HG02884 (cell line): ENCODE results near the gene LILRA5.
"Not testable (repeated sequence)": the region's sequence is repeated elsewhere in the genome, so short reads cannot be mapped to it uniquely, and the experiment has no call there.

ENCODE experiments used
- ATAC-seq: cut with Tn5 transposase; IDR thresholded peaks from one replicate; pipeline ENCODE4 v1.9.1; 2021; ENCODE audit warnings: mild to moderate bottlenecking, moderate library complexity; ENCODE audit not compliant: unreplicated experiment

The LILRA5 gene

DNA sequence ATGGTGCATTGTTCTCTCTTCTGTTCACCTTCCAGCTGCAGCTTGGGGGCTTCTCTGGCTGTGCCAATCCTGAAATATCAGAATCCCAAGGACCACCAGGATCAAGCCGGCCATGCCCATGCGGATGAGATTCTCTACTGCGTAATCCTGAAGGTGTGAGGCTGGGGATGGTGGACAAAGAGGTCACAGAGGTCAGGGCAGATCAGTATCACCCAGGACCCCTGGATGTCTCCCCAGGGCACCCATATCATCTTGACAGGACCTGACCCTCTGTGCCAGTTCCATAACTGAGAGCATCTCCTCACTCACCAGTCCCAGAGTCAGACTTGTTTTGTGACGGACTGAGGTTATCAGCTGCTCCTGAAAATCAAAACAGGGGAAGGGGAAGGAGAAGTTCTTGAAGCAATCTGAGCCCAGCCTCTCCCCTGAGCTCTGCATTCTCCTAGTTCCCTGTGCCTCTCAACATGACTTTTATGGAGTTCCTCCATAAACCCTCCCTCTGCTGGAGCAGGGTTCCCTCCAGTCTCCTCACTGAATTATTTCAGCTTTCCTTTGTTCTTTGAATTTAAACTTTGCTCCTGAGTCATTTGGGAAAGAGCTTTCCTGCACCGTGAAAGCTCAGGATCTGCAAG, 5.5 kb downstream of the LILRA5 start:
- no peak for ATAC-seq

DNA sequence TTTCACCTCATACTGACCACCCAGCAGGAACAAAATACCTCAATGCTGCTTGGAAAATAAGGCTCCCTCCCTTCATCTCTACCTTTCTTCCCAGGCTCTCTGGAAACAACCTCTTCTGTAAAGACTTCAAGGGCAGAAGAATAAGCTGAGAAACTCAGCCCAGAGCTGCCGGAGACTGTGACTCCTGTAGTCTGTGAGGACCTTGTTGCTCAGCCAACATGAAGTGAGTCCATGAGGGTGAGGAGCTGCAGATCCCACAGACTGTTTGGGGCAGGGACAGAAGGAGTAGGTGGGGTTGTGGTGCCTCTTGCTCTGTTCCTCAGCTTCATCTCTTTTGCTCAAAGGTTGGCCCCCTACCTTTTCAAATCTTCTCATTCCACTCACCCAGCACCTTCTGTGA, 7.8 kb downstream of the LILRA5 start:
- ATAC-seq = no peak

DNA sequence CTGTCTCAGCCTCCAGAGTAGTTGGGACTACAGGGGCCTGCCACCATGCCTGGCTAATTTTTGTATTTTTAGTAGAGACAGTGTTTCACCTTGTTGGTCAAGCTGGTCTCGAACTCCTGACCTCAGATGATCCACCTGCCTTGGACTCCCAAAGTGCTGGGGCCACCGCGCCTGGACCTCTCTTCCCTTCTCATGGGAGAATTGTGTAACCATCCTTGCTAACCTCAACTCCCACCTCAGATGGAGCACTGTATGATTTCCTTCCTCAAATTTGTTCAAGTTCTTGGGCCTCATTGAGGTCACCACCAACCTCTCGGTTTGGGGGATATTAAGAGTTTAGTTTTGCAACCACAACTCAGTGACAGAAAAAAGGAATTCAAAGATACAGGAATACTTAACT, 10.7 kb downstream of the LILRA5 start:
- ATAC-seq = no peak

DNA sequence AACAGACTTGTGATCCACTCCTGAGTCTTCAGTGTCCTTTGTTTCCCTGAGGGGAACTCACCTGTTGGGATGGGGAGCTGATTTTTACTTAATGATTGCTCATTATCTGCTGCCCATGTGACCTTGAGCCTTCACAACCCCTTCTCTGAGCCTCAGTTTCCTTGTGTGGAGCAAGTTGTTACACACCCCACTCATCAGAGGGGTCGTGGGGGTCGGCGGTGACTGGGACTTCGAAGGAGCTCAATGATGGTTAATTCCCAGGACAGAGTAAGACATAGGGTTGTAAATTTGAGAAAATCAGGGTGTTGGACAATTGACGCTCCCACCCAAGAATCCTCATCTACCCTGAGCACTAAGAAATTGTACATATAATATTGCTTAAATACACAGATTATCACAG, 13.5 kb downstream of the LILRA5 start:
- ATAC-seq = no peak

DNA sequence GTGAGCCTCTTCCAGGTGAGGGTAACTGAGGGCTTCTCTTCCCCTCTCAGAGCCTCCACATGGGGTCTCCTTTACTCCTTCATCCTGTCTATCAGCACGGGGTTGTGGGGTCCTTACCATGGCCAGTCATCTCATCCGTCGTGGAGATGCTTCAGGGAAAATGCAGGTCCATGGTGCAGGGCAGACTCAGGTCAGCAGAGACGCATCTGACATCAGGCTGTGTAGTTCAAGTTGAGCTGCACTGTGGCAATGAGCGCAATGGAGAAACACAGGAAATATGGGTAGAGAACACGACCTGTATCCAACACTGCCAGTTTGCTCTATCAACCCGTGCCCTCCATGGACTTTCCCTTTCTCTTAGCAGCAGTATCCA, 13.9 kb downstream of the LILRA5 start:
- no peak for ATAC-seq

DNA sequence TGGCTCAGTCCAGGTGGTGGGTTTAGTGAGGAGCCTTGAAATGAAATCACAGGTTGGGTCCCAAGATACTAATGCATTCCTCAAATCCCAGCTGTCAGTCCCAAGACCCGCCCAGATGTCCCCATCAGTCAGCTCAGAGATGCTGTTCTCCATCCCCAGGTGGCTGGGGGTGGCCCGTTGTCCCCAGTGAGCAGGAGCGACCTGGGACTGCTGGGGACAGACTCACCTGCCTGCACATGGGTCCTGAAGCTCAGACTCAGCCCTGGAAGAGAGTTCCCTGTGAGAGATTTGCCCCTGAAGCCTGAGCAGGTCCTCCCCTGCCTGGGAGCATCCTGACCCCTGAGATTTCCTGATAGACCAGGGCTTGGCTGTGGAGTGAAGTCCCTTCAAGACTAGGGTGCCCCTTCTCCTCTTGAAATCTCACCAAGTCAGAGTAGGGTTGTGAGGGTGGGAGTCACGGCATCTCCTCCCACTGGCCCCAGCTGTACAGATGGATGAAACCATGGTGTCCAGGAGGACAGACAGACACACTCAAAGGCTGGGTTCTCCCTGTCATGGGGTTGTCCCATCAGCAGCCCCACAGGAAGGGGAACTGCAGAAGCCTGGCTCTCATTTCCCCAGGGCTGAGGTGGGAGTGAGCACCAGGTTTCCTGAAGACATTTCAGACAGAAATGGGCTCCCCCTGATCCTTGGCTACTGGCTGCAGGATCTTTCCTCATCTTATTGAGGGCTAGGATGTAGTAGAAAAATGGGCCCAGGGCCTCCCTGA, 14.4 kb downstream of the LILRA5 start:
- ATAC-seq = no peak

DNA sequence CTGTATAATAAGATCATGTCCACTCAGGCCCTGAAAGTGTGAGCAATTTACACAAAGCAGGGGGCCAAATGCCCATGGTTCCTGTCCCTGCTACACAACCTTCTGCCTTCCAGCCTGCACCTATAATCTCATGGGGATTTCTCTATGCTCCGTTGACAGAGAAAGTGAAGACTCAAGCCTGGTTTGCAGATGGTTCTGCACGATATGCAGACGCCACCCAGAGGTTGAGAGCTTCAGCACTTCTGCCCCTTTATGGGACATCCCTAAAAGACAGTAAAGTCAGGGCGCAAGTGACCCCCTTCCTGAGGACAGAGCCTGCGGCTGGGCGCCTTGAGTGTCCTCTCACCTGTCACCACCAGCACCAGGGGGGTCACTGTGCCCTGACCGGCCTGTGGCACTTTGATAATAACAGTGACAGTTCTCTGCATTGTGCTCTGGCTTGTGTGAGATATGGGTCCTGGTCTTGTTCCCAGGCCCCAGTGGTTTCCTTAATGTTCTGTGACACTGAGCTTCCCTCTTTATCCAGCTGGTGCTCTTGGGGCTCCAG, 15.1 kb downstream of the LILRA5 start:
- ATAC-seq = no peak

DNA sequence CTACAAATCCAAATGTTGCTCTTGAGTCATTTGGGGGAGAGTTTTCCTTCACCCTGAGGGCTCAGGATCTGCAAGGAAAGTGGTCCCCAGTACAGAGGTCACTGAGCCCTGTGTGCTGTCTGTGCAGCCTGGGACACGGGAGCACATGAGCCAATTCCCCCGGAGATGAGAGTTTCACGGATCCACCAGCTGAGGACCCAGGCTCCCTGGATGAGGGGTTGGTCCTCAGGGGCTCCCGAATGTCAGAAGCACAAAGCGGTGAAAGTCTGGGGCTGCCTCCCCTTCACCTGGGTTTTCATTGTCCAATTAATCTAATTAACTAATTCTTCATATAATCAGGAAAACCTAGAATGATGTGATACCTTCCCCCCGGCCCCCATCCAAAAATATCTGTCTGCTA, 18.4 kb downstream of the LILRA5 start:
- ATAC-seq = no peak

DNA sequence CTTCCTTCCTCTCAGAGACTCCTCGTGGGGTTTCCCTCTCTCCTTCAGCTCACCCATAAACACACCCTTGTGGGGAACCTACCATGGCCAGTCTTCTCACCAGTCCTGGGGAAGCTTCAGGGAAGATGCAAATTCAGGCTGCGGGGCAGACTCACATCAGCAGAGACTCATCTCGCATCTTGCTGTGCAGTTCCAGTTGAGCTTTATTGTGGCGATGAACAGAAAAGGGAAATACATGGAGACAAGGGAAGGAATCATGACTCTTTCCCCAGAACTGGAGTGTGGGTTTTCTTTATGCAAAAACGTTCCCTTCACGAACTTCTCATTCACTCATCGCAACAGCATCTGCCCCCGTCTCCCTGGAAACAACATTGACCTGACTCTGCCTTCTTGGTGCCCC, 23.8 kb downstream of the LILRA5 start:
- not testable (repeated sequence) for ATAC-seq

DNA sequence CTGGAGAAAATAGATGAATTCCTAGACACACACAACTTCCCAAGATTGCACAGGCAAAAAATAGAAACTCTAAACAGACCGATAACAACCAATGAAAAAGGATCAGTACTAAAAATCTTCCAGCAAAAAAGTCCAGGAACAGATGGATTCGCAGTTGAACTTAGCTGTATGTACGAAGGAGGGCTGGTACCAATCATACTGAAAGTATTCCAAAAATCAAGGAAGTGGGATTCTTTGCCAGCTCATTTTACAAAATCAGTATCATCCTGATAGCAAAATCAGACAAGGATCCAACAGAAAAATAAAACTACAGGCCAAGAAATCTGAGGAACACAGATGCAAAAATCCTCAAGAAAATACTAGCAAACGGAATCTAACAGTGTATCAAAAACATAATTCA, 25.5 kb downstream of the LILRA5 start:
- no peak for ATAC-seq

DNA sequence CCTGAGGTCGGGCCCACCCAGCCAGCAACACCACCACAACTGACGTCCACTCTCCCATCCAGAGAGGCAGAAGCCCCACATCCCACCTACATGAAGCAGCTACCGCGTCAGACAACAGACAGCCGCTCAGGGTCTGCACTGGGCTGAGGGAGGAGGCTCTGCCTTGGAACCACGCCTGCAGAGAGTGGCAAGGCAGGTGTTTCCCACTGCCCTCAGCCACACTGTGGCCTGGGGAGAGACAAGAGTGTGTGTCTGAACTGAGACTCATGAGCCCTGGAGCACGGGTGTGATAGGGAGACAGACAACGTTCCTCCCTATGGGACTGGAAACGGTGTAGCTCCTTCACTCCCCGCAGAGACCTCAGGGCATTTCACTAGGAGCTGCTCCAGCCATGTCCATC, 26.7 kb downstream of the LILRA5 start:
- not testable (repeated sequence) for ATAC-seq

DNA sequence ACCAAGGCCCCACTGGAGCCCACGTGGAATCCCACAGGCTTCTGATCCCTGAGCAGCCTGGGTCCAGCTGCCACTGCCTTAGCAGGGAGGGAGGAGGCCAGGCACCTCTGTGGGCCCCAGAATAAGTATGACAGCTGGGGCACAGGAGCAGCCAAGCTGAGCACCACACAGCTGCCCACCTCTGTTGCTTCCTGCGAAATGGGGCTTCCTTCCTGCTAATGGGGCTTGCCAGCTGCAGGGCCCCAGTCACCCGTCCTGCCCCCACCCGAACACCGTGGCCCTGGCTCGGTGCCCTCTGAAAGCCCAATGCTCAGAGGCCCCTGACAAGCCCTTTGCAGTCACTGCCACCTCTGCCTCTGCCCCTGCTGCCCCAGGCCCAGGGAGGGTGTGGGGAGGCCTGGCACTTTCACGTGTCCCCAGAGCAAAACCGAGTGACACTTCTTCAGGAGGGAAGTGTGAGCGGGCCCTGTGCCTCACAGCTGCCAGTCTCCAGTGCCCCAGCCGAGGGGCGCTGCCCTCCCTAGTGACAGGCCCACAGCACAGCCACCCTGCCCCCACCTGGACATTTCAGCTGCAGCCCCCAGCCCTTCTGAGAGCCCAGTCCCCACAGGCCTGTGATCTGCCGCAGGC, 27.4 kb downstream of the LILRA5 start:
- ATAC-seq = not testable (repeated sequence)

DNA sequence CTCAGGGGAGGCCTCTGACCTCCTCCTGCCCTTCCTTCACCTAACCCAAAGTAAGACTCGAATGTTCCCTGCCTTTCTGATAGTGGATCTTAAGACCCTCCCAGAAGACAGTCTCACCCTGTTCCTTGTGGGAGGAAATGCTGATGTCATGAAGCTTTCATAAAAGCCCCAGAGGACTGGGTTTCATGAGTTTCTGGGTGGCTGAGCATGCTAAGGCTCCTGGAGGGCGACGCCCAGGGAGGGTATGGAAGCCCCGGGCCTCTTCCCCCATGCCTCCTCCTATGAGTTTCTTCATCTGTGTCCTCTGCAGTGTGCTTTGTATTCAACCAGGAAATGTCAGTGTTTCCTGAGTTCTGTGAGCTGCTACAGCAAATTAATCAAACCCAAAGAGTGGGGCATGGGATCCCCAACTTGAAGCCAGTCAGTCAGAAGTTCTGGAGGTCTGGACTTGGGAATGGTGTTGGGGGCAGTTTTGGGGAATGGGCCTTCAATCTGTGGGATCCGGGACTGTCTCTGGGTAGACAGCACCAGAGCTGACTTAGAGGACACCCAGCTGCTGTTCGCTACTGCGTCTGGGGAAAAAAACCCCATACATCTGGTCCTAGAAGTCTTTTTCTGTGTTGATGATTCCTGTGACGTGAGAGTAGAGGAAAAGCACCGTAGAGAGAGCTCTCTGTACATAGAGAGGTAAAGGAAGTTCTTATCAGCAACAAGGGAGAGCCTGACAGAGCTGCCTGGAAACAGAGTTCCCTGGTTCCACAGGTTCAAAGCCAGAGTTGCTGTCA, 30.1 kb downstream of the LILRA5 start:
- no peak for ATAC-seq

DNA sequence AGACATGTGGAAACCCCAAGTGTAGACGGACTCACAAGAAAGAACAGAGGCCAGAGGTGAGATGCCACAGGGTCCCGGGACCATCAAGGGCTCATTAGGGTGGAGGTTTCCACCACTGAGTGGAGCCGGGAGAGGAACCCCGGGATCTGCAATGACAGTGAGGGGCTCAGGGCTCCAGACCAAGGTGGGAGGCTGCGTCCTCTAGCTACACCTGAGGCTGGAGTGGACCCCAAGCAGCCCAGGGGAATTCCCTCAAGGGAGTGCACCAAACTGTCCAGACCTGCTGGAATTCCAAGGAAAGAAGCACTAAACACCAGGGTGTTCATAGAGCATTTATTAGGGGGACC, 31.3 kb downstream of the LILRA5 start:
- not testable (repeated sequence) for ATAC-seq

DNA sequence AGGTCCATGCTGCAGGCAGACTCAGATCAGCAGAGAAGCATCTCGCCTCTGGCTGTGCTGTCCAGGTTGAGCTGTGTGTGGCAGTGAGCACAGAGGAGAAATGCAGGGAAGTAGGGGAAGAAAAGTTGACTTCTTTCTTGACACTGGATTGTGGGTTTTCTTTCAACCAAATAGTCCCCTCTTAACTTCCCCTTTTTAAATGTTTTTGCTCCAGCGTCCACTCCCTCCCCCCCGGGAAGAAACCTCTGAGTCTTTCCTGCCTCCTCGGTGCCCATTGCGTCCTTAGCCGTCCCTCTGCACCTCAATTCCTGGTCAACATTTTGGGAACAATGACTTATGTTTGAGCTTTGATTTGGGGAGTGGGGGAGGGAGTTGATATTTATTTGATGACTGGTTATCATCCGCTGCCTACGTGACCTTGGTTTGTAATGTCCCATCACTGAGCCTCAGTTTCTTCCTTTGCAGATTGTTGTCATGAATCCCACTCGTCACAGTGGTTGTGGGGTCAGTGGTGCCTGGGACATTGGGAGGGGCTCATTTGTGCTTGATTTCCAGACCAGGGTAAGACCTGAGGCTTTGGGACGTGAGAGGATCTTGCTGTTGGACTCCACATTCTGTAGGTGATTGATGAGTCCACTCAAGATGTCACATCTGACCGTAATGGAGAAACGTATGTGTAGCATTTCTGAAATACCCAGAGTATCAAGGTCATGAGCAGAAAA, 31.8 kb downstream of the LILRA5 start, which contains the start of gene LILRB2:
TSS of gene LILRB2 (minus strand) at position 104 of the 722 bp plus-strand sequence. CDS start 614 bp downstream, outside the sequence.
- no peak for ATAC-seq

DNA sequence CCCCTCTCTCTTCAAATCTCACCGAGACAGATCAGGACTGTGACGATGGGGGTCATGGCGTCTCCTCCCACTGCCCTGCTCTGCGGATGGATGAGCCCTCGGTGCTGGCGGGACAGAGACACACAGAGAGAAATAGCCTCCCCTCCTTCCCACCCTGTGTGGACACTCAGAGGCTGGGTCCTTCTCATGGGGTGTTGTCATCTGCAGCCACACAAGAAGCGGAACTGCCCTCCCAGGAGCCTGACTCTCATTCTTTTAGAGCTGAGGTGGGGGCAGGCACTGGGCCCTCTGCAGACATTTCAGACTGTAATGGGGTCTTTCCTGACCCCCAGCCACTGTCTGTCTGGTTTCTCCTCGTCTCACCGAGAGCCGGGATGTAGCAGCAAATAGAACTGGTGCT, 32.5 kb downstream of the LILRA5 start:
- not testable (repeated sequence) for ATAC-seq

DNA sequence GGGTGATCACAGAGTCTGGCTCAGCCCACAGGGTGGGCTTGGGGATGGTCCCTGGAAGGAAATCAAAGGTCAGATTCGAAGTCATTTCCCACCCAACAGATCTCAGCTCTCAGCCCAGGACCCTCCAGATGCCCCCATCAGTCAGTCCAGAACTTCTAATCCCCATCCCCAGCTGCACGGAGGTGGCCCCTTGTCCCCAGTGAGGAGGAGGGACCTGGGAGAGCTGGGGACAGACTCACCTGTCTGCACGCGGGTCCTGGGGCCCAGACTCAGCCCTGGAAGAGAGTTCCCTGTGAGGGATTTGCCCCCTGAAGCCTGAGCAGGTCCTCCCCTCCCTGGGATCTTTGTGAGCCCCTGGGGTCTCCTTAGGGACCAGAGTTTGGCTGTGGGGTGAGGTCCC, 32.9 kb downstream of the LILRA5 start:
- not testable (repeated sequence) for ATAC-seq

DNA sequence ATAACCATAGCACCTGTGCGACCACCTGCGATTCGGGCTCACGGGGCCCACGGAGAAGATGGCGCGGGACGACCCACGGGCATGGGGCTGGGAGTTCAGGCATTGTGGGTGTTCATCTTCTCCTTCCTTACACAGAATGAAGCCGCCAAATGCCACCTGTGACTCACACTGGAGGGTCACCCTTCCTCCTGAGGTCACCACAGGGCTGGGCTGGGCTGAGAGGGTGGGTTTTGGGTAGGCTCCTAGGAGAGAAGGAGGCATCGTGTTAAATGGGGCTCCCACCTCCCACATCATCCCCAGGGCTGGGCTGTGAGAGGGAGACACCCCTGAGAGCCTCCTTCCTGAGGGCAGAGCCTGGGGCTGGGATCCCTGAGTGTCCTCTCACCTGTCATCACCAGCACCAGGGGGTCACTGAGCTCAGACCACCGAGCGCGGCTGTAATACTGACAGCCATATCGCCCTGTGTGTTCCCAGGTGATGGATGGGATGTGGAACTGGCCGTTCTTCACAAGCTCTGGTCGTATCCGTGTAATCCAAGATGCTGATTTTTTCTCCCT, 33.5 kb downstream of the LILRA5 start:
- no peak for ATAC-seq

DNA sequence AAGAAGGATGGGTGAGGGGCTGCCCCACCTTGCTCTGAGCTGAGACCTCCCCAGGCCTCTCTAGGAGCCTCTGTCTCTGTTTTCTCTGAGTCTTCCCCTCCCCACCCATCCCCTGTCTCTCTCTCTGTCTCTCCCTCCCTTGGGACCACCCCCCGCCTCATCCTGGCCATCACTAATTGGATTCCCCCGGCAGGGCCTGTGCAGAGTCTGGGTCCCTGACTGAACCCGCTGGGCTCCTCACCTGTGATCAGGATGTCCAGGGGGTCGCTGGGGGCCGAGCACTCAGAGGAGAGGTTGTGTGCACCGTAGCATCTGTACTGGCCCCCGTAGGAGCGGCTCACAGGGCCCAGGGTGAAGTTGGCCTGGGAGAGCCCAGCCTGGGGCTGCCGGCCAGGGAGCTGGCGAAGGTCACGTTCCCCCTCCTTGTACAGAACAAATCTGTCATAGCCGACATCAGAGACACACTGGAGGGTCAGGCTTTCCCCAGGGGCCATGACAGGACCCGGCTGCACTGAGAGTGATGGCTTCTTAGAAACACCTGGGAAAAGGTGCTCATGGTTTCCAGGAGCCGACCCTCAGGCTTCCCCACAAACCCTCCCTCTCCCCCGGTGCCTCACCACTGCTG, 34.3 kb downstream of the LILRA5 start:
- not testable (repeated sequence) for ATAC-seq

DNA sequence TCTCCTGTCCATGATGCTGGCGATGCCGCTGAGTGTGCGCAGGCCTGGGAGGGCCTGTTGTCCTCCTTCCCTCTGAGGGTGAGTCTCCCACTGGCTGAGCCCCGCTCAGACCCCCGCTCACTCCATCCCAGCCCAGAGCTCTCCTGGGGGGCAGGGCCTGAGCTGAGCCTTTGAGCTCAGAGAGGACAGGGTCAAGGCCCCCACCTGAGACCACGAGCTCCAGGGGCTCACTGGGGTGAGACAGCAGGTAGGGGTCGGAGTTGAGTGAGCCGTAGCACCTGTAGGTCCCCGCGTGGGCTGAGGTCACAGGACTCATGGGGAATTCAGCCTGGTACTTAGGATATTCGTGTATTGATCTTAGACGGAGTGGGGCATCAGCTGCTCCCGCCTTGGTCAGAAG, 34.9 kb downstream of the LILRA5 start:
- ATAC-seq = not testable (repeated sequence)
